ENCODE data around the gene CACNG4.

The CACNG4 gene

GRCh38 chr17:67066717-67067116, 102.2 kb downstream of the CACNG4 start:
- FAIRE-seq: no peak

GRCh38 chr17:67067571-67068482, 103.3 kb downstream of the CACNG4 start:
- FAIRE-seq: no peak

- no peak for FAIRE-seq
Measured at GRCh38 chr17:67068999-67069398, 104.5 kb downstream of the CACNG4 start.

- FAIRE-seq: no peak
Measured at GRCh38 chr17:67069603-67070136, 105.2 kb downstream of the CACNG4 start.

- FAIRE-seq: no peak
Measured at GRCh38 chr17:67071595-67071994, 107.1 kb downstream of the CACNG4 start.

- FAIRE-seq: no peak
Measured at GRCh38 chr17:67072885-67073284, 108.4 kb downstream of the CACNG4 start.

- FAIRE-seq: no peak
Measured at GRCh38 chr17:67074781-67075180, 110.3 kb downstream of the CACNG4 start.

GRCh38 chr17:67076290-67076689, 111.8 kb downstream of the CACNG4 start:
- no peak for FAIRE-seq

- FAIRE-seq: no peak
Measured at GRCh38 chr17:67078292-67078691, 113.8 kb downstream of the CACNG4 start.

GRCh38 chr17:67079491-67079890, 115.0 kb downstream of the CACNG4 start:
- FAIRE-seq: no peak

- FAIRE-seq: no peak
Measured at GRCh38 chr17:67080804-67081203, 116.3 kb downstream of the CACNG4 start.

GRCh38 chr17:67082107-67082506, 117.6 kb downstream of the CACNG4 start:
- FAIRE-seq: no peak

Data from G401.6 (cell line).